Activated T-helper 2 cell treated with anti-CD3 and anti-CD28 coated beads, Interferon-gamma antibody, Interleukin-2, Interleukin-4, amounts not matched to agents 10 μg/mL and 5 μg/mL and 100 μg/mL, durations not matched to agents 14 hours and 24 hours and 36 hours (primary cell): Measurements from ENCODE around the gene FBRS. TPM values are rescaled to one million over a fixed set of nuclear protein-coding genes. Genes with fewer than 3 reads are reported as not detected.

ENCODE experiments used
- DNase-seq: peaks from one replicate; pipeline ENCODE4 v3.0.0; 2021; ENCODE audit warnings: low spot score
- H3K27ac Mint-ChIP-seq: one replicate; pipeline ENCODE4 v1.8.0; 2021; ENCODE audit warnings: mixed read lengths
- H3K27me3 Mint-ChIP-seq: one replicate; pipeline ENCODE4 v1.8.0; 2021; ENCODE audit warnings: low read depth, mixed read lengths
- H3K36me3 Mint-ChIP-seq: one replicate; pipeline ENCODE4 v1.8.0; 2021; ENCODE audit warnings: low read depth, mixed read lengths
- H3K4me1 Mint-ChIP-seq: one replicate; pipeline ENCODE4 v1.8.0; 2021; ENCODE audit warnings: low read depth, mixed read lengths
- H3K4me3 Mint-ChIP-seq: one replicate; pipeline ENCODE4 v1.8.0; 2021; ENCODE audit warnings: low read depth, mild to moderate bottlenecking, moderate library complexity, mixed read lengths
- H3K9me3 Mint-ChIP-seq: one replicate; pipeline ENCODE4 v1.8.0; 2021; ENCODE audit warnings: mixed read lengths
- intact Hi-C: fragments of 100-400 bp; cut with micrococcal nuclease; formaldehyde crosslinking; loops from one replicate; pipeline ENCODE4 v1.15.1; 2023
- total RNA-seq: library from RNA; stranded (reverse); gene quantifications from 2 replicates; pipeline ENCODE4 v1.2.3, GENCODE V29; 2022

Gene FBRS
- total RNA-seq, 1 donor from 2014 or later: 107 TPM

- H3K36me3 Mint-ChIP-seq: peaks cover 75% of the 10 kb centered on the region
- H3K4me1 Mint-ChIP-seq: peaks cover 27% of the 10 kb centered on the region
- H3K4me3 Mint-ChIP-seq: no peak overlapping the region
- DNase-seq: no peak
- intact Hi-C loops: no loop called here
- H3K27me3 Mint-ChIP-seq: no peaks in the 10 kb centered on the region
- no peaks in the 10 kb centered on the region for H3K9me3 Mint-ChIP-seq
- peak overlapping the region; percentile 21 for H3K27ac Mint-ChIP-seq
These were observed 4.8 kb downstream of the FBRS start for GRCh38 chr16:30663038-30663437.

GRCh38 chr16:30663820-30664219 is 5.6 kb downstream of the FBRS start:
- H3K4me3 Mint-ChIP-seq: no peak overlapping the region
- H3K27me3 Mint-ChIP-seq: no peaks in the 10 kb centered on the region
- intact Hi-C loops: no loop called here
- no peak for DNase-seq
- no peak overlapping the region for H3K27ac Mint-ChIP-seq
- H3K4me1 Mint-ChIP-seq: peaks cover 27% of the 10 kb centered on the region
- no peaks in the 10 kb centered on the region for H3K9me3 Mint-ChIP-seq
- peaks cover 77% of the 10 kb centered on the region for H3K36me3 Mint-ChIP-seq

DNA sequence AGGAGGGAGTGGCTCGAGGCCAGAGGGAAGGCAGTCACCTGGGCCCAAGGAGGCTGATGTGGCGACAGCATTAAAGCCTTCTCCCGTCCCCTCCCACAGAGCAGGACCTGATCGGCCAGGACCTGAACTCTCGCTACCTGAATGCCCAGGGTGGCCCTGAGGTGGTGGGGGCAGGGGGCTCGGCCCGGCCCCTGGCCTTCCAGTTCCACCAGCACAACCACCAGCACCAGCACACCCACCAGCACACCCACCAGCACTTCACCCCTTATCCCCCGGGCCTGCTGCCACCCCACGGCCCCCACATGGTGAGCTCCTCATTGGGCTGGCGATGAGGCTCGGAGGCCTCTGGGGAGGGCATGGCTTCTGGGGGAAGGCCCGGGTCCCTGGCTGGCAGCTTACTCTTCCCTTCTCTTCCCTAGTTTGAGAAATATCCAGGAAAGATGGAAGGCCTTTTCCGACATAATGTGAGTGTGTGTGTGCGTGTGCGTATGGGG is 6.4 kb downstream of the FBRS start:
- intact Hi-C loops: no loop called here
- Mint-ChIP-seq H3K36me3 (peaks cover 77% of the 10 kb centered on the region), H3K9me3 (no peaks in the 10 kb centered on the region), H3K4me3 (no peak overlapping the region), H3K27ac (no peak overlapping the region), H3K4me1 (peaks cover 27% of the 10 kb centered on the region), H3K27me3 (no peaks in the 10 kb centered on the region)
- no peak for DNase-seq

- H3K36me3 Mint-ChIP-seq: peaks cover 82% of the 10 kb centered on the region
- no peak overlapping the region for H3K4me3 Mint-ChIP-seq
- H3K27me3 Mint-ChIP-seq: no peaks in the 10 kb centered on the region
- H3K4me1 Mint-ChIP-seq: peaks cover 27% of the 10 kb centered on the region
- DNase-seq: no peak
- H3K27ac Mint-ChIP-seq: no peak overlapping the region
- no peaks in the 10 kb centered on the region for H3K9me3 Mint-ChIP-seq
- intact Hi-C loops: no loop called here
These were observed 7.1 kb downstream of the FBRS start for GRCh38 chr16:30665155-30665829.

DNA sequence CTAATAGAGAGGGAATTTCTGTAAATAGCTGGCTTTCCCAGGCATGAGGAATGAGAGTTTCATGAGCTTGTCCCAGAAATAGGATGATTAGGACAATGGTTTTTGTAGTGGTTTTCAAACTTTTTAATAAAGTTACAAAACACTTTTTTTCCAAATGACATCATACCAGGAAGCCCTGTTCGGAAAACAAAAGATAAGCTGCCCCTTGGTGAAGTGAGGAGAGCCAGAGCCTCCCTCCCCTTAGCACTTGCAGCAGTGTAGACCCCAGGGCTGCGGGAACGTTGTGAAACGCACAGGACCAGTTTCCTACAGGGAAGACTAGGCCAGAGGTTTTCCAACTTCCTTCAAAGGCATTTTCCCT is 7.6 kb downstream of the FBRS start:
- Mint-ChIP-seq H3K27me3 (no peaks in the 10 kb centered on the region), H3K9me3 (no peaks in the 10 kb centered on the region), H3K36me3 (peaks cover 78% of the 10 kb centered on the region), H3K4me1 (peaks cover 24% of the 10 kb centered on the region), H3K4me3 (no peak overlapping the region), H3K27ac (no peak overlapping the region)
- intact Hi-C loops: no loop called here
- no peak for DNase-seq

GRCh38 chr16:30666681-30667080 is 8.4 kb downstream of the FBRS start:
- Mint-ChIP-seq H3K27me3 (no peaks in the 10 kb centered on the region), H3K36me3 (peaks cover 73% of the 10 kb centered on the region), H3K27ac (no peak overlapping the region), H3K9me3 (no peaks in the 10 kb centered on the region), H3K4me3 (no peak overlapping the region), H3K4me1 (peaks cover 16% of the 10 kb centered on the region)
- DNase-seq: no peak
- intact Hi-C loops: no loop called here

DNA sequence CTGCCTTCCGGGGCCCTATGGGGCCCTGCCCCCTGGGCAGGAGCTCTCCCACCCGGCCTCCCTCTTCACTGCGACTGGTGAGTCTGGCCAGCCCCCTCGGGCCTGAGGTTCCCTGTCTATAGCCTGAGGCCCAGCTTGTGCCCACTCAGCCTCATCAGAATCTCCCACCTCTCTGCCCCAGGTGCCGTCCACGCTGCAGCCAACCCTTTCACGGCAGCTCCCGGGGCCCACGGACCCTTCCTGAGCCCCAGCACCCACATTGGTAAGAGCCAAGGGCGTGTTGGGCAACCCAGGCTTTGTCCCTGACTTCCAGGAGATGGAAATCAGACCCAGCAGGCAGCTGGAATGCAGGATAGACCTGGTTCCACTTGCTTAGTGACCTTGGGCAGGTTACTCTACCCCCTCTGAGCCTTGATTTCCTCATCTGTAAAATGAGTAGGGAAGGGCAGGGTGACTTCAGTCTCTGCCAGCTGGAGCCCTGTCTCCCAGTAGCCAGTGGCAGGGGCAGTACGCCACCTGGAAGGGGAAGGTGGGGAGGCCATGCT is 9.2 kb downstream of the FBRS start:
- no peak for DNase-seq
- intact Hi-C loops: no loop called here
- H3K27ac Mint-ChIP-seq: no peak overlapping the region
- no peaks in the 10 kb centered on the region for H3K27me3 Mint-ChIP-seq
- no peaks in the 10 kb centered on the region for H3K9me3 Mint-ChIP-seq
- peaks cover 10% of the 10 kb centered on the region for H3K4me1 Mint-ChIP-seq
- no peak overlapping the region for H3K4me3 Mint-ChIP-seq
- peaks cover 65% of the 10 kb centered on the region for H3K36me3 Mint-ChIP-seq

DNA sequence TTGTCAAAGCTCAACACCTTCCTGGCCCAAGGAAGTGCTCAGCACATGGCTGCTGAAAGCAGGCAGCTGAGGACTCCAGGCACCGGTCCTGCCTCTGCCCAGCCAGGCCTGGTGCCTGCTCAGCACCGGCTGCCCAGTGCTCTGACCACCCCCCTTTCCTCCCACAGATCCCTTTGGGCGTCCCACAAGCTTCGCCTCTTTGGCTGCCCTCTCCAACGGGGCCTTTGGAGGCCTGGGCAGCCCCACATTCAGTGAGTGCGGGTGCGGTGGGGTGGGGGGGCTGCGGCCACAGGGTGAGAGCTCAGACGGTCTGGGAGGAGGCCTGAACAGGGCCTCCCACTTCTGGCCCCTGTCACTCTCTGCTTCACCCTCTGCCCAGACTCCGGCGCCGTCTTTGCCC is 10.2 kb downstream of the FBRS start:
- Mint-ChIP-seq H3K4me3 (no peak overlapping the region), H3K4me1 (peaks cover 5% of the 10 kb centered on the region), H3K9me3 (no peaks in the 10 kb centered on the region), H3K27me3 (no peaks in the 10 kb centered on the region), H3K36me3 (peaks cover 55% of the 10 kb centered on the region), H3K27ac (no peak overlapping the region)
- DNase-seq: no peak
- intact Hi-C loops: no loop called here

DNA sequence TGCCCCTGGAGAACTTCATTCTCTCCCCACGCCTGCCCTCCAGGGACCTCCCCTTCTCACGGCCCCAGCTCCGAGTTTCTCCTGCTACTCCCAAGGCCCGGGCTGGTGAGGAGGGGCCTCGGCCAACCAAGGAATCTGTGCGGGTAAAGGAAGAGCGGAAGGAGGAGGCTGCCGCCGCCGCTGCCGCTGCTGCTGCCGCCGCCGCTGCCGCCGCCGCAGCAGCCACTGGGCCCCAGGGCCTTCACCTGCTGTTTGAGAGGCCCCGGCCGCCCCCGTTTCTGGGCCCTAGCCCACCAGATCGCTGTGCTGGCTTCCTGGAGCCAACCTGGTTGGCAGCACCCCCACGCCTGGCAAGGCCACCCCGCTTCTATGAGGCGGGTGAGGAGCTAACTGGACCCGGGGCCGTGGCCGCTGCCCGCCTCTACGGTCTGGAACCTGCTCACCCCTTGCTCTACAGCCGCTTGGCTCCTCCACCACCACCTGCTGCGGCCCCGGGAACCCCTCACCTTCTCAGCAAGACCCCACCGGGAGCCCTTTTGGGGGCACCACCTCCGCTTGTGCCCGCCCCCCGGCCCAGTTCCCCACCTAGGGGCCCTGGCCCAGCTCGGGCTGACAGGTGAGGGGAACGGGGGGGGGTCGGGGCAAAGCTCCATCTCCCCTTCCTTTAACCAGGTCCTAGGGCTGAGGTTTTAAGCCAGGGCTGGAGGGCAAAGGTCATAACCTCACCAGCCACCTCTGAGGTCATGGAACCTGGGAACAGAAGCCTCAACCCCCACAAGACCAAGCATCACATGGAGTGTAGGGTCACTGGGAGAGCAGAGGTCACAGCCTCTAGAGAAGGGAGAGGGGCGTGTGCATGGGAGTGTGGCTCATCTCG is 11.0 kb downstream of the FBRS start:
- H3K4me1 Mint-ChIP-seq: no peaks in the 10 kb centered on the region
- DNase-seq: no peak
- peaks cover 50% of the 10 kb centered on the region for H3K36me3 Mint-ChIP-seq
- no peaks in the 10 kb centered on the region for H3K27me3 Mint-ChIP-seq
- H3K27ac Mint-ChIP-seq: no peak overlapping the region
- intact Hi-C loops: no loop called here
- no peaks in the 10 kb centered on the region for H3K9me3 Mint-ChIP-seq
- no peak overlapping the region for H3K4me3 Mint-ChIP-seq

GRCh38 chr16:30669903-30670824 is 11.9 kb downstream of the FBRS start:
- H3K4me1 Mint-ChIP-seq: no peaks in the 10 kb centered on the region
- H3K27me3 Mint-ChIP-seq: no peaks in the 10 kb centered on the region
- intact Hi-C loops: no loop called here
- H3K9me3 Mint-ChIP-seq: no peaks in the 10 kb centered on the region
- no peak overlapping the region for H3K4me3 Mint-ChIP-seq
- no peak overlapping the region for H3K27ac Mint-ChIP-seq
- peaks cover 44% of the 10 kb centered on the region for H3K36me3 Mint-ChIP-seq
- DNase-seq: no peak

- H3K36me3 Mint-ChIP-seq: peaks cover 5% of the 10 kb centered on the region
- H3K4me1 Mint-ChIP-seq: no peaks in the 10 kb centered on the region
- DNase-seq: no peak
- H3K9me3 Mint-ChIP-seq: no peaks in the 10 kb centered on the region
- H3K27me3 Mint-ChIP-seq: no peaks in the 10 kb centered on the region
- intact Hi-C loops: no loop called here
- H3K27ac Mint-ChIP-seq: no peak overlapping the region
- H3K4me3 Mint-ChIP-seq: no peak overlapping the region
These were observed 16.9 kb downstream of the FBRS start for GRCh38 chr16:30675143-30675542.

DNA sequence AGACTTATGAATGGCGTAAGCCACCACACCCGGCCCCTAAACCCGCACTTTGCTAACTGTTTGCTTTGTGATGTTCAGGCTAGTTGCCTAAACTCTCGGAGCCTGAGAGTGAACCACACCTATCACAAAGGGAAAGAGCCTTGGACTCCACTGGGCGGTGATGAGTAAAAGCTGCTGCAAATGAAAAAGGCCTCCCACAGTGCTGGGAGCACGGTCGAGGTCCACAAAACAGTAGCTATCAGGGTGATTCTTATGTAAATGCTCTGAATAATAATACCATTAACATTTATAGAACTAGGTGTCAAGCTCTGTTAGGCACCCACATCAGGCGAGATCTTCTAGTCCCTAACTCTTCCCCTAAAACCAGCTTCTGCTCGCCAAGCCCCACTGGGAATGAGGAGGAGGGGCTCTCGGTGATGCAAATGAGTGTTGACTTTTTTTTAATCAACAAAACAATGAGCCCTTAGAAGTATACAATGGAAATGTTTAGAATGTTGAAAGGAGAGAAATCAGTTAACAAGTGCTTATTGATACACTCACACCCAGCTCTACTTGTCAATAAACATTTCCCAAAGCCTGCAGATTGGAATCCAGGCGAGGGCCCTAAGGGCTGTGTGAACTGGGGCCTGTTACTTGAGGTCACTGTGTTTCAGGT is 19.8 kb downstream of the FBRS start:
- H3K4me3 Mint-ChIP-seq: no peak overlapping the region
- intact Hi-C loops: no loop called here
- no peaks in the 10 kb centered on the region for H3K27me3 Mint-ChIP-seq
- no peaks in the 10 kb centered on the region for H3K9me3 Mint-ChIP-seq
- no peaks in the 10 kb centered on the region for H3K36me3 Mint-ChIP-seq
- H3K4me1 Mint-ChIP-seq: no peaks in the 10 kb centered on the region
- no peak for DNase-seq
- H3K27ac Mint-ChIP-seq: no peak overlapping the region
